Measurements from ENCODE around the gene PIF1.
"Not testable (repeated sequence)": the region's sequence is repeated elsewhere in the genome, so short reads cannot be mapped to it uniquely, and the experiment has no call there.

PIF1 gene

GRCh38 chr15:64810497-64811326 lies 14.7 kb downstream of the PIF1 start:
- DNase-seq, result no peak

- DNase-seq, result peak in 47 of 51 donors; percentile 11 to 85 (median 51)
These were observed 15.6 kb downstream of the PIF1 start for GRCh38 chr15:64809649-64810496.

GRCh38 chr15:64808785-64809453 lies 16.5 kb downstream of the PIF1 start:
- DNase-seq, result no peak

- no peak for DNase-seq
These were observed 17.7 kb downstream of the PIF1 start for GRCh38 chr15:64807751-64808222.

GRCh38 chr15:64807051-64807749 lies 18.2 kb downstream of the PIF1 start:
- DNase-seq, result no peak

- no peak for DNase-seq
These were observed 18.9 kb downstream of the PIF1 start for GRCh38 chr15:64806509-64806908.

- no peak for DNase-seq
These were observed 20.8 kb downstream of the PIF1 start for GRCh38 chr15:64804619-64805018.

GRCh38 chr15:64803526-64803925 lies 21.9 kb downstream of the PIF1 start:
- no peak for DNase-seq

- no peak for DNase-seq
These were observed 25.0 kb downstream of the PIF1 start for GRCh38 chr15:64800476-64800875.

GRCh38 chr15:64798905-64799304 lies 26.5 kb downstream of the PIF1 start:
- not testable (repeated sequence) for DNase-seq

- DNase-seq, result not testable (repeated sequence)
These were observed 29.5 kb downstream of the PIF1 start for GRCh38 chr15:64795921-64796320.

- not testable (repeated sequence) for DNase-seq
These were observed 30.1 kb downstream of the PIF1 start for GRCh38 chr15:64795299-64795698.

GRCh38 chr15:64792282-64792681 lies 33.2 kb downstream of the PIF1 start:
- DNase-seq, result no peak

GRCh38 chr15:64791401-64791800 lies 34.0 kb downstream of the PIF1 start:
- no peak for DNase-seq

- no peak for DNase-seq
These were observed 41.7 kb downstream of the PIF1 start for GRCh38 chr15:64783796-64784195.

GRCh38 chr15:64782751-64783150 lies 42.7 kb downstream of the PIF1 start:
- no peak for DNase-seq

- DNase-seq, result no peak
These were observed 44.1 kb downstream of the PIF1 start for GRCh38 chr15:64781299-64781698.

- no peak for DNase-seq
These were observed 44.8 kb downstream of the PIF1 start for GRCh38 chr15:64780600-64781156.

GRCh38 chr15:64779630-64780029 lies 45.8 kb downstream of the PIF1 start:
- no peak for DNase-seq

- DNase-seq, result no peak
These were observed 46.4 kb downstream of the PIF1 start for GRCh38 chr15:64779024-64779423.

GRCh38 chr15:64776402-64776786 lies 49.1 kb downstream of the PIF1 start:
- no peak for DNase-seq
